MM.1S (cell line): ENCODE measurements around the gene CIRBP.

Source experiments
- DNase-seq: peaks from one replicate; pipeline ENCODE4 v3.0.0-alpha.2; 2015
- H2AFZ ChIP-seq: fragments of 300-600 bp; sonication (generic); 2 replicates; pipeline ENCODE4 v1.6.0; 2016; ENCODE audit warnings: antibody characterized with exemption, low read length
- H3F3A ChIP-seq: fragments of 300-600 bp; sonication (generic); 2 replicates; pipeline ENCODE4 v1.6.1; 2016; ENCODE audit warnings: mild to moderate bottlenecking, antibody characterized with exemption, low read length, moderate library complexity, mixed read lengths; ENCODE audit not compliant: insufficient read depth
- H3K27ac ChIP-seq: fragments of 300-600 bp; sonication (generic); 2 replicates; pipeline ENCODE4 v1.5.1; 2016; ENCODE audit warnings: mild to moderate bottlenecking, low read length
- H3K27me3 ChIP-seq: fragments of 300-600 bp; sonication (generic); replicated peaks from 2 replicates; pipeline ENCODE4 v1.6.0; 2016; ENCODE audit warnings: low read length; ENCODE audit not compliant: insufficient read depth
- H3K36me3 ChIP-seq: fragments of 300-600 bp; sonication (generic); replicated peaks from 2 replicates; pipeline ENCODE4 v1.6.1; 2016; ENCODE audit warnings: mild to moderate bottlenecking, low read length, mixed read lengths; ENCODE audit not compliant: insufficient read depth
- H3K4me1 ChIP-seq: fragments of 300-600 bp; sonication (generic); 2 replicates; pipeline ENCODE4 v1.6.1; 2016; ENCODE audit warnings: low read length, mixed read lengths
- H3K4me2 ChIP-seq: fragments of 300-600 bp; sonication (generic); 2 replicates; pipeline ENCODE4 v1.6.0; 2016; ENCODE audit warnings: low read depth, low read length
- H3K4me3 ChIP-seq: fragments of 300-600 bp; sonication (generic); 2 replicates; pipeline ENCODE4 v1.5.1; 2016; ENCODE audit warnings: low read length, mixed read lengths
- H3K79me2 ChIP-seq: fragments of 300-600 bp; sonication (generic); 2 replicates; pipeline ENCODE4 v1.6.1; 2016; ENCODE audit warnings: mixed run types, low read length, mixed read lengths
- H3K9ac ChIP-seq: fragments of 300-600 bp; sonication (generic); 2 replicates; pipeline ENCODE4 v1.6.1; 2016; ENCODE audit warnings: low read length, mixed read lengths
- H3K9me2 ChIP-seq: fragments of 300-600 bp; sonication (generic); replicated peaks from 2 replicates; pipeline ENCODE4 v1.6.1; 2016; ENCODE audit warnings: mild to moderate bottlenecking, low read length, mixed read lengths; ENCODE audit not compliant: insufficient read depth
- H3K9me3 ChIP-seq: fragments of 300-600 bp; sonication (generic); replicated peaks from 2 replicates; pipeline ENCODE4 v1.6.1; 2016; ENCODE audit warnings: mild to moderate bottlenecking, low read length, mixed read lengths; ENCODE audit not compliant: insufficient read depth
- H4K20me1 ChIP-seq: fragments of 300-600 bp; sonication (generic); 2 replicates; pipeline ENCODE4 v1.6.1; 2016; ENCODE audit warnings: mild to moderate bottlenecking, low read length, moderate library complexity, mixed read lengths; ENCODE audit not compliant: insufficient read depth
- EZH2 ChIP-seq: fragments of 300-600 bp; sonication (generic); optimal IDR thresholded peaks from 2 replicates; pipeline ENCODE3; 2017; ENCODE audit warnings: low read depth, mild to moderate bottlenecking, antibody characterized with exemption, low read length, mixed read lengths
- EZH2phosphoT487 ChIP-seq: fragments of 300-600 bp; sonication (generic); IDR thresholded peaks from 2 replicates; pipeline ENCODE4 v1.6.1; 2018; ENCODE audit warnings: antibody characterized with exemption, low read length
- TF ChIP-seq, protein P1 (sequence below): fragments of 300-600 bp; sonication (generic); IDR thresholded peaks from 2 replicates; pipeline ENCODE4 v1.5.1; 2016; ENCODE audit warnings: antibody characterized with exemption, low read length, mixed read lengths

Gene CIRBP

DNA sequence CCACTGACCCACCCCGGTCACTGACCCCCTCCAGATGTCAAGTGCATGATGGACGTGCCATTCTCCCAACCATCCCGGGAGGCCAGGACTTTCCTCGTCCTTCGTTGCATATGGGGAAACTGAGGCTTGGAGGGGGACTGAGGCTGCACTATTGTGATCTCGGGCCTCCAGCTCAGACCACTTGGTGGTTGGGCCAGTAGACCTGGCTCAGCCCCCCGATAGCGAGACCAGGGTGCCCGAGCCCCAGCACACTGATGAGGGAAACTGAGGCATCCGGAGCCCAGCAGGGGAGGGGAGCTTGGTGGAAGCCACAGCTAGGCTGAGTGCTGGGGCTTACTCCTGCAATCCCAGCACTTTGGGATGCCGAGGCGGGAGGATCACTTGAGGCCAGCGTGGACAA lies 26.9 kb downstream of the CIRBP start:
- peaks cover 97% of the 10 kb centered on the region for H3K27me3 ChIP-seq
- H3K4me1 ChIP-seq = no peaks in the 10 kb centered on the region
- H2AFZ ChIP-seq = no peak overlapping the region
- no peaks in the 10 kb centered on the region for H3K9me2 ChIP-seq
- H3K27ac ChIP-seq = no peak overlapping the region
- no peaks in the 10 kb centered on the region for H3K79me2 ChIP-seq
- no peak overlapping the region for H3K4me2 ChIP-seq
- no peaks in the 10 kb centered on the region for H3K36me3 ChIP-seq
- no peaks in the 10 kb centered on the region for H3K9me3 ChIP-seq
- H4K20me1 ChIP-seq = no peaks in the 10 kb centered on the region
- H3K9ac ChIP-seq = no peak overlapping the region
- DNase-seq = no peak
- H3F3A ChIP-seq = no peaks in the 10 kb centered on the region
- H3K4me3 ChIP-seq = no peak overlapping the region
- no peak for TF ChIP-seq EZH2
- TF ChIP-seq, protein P1, sequence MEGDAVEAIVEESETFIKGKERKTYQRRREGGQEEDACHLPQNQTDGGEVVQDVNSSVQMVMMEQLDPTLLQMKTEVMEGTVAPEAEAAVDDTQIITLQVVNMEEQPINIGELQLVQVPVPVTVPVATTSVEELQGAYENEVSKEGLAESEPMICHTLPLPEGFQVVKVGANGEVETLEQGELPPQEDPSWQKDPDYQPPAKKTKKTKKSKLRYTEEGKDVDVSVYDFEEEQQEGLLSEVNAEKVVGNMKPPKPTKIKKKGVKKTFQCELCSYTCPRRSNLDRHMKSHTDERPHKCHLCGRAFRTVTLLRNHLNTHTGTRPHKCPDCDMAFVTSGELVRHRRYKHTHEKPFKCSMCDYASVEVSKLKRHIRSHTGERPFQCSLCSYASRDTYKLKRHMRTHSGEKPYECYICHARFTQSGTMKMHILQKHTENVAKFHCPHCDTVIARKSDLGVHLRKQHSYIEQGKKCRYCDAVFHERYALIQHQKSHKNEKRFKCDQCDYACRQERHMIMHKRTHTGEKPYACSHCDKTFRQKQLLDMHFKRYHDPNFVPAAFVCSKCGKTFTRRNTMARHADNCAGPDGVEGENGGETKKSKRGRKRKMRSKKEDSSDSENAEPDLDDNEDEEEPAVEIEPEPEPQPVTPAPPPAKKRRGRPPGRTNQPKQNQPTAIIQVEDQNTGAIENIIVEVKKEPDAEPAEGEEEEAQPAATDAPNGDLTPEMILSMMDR = no peak
- no peak for TF ChIP-seq EZH2phosphoT487

DNA sequence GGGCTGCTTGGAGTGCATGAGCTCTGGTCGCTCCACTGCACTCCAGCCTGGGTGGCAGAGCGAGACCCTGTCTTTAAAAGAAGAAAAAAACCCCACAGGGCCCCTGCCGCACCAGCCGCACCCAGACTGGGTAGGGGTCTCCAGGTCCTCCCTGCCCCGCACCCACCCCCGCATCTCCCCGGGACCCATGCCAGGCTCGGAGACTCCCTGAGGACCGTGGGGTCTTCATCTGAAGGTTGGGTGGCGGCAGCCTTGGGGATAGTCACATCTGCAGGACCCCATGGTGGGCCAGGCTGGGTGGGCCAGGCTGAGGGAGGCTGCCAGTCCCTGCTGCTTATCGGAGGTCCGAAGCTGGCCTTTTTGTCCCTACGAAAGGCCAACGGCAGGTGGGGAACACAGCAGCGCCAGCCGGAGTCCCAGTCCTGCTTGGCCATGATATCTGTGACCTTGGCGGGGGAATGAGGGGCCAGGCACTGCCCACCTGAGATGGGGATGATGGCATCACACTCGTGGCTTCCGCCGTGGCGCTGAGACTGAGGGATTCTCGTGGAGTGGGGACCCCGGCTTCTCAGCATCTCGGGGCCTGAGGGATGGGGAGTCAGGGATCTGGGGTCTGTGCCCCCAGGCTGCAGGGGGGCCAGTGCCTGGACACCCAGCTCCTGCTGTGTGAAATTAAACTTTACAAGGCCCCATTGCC lies 27.6 kb downstream of the CIRBP start:
- Histone ChIP-seq H4K20me1 (no peaks in the 10 kb centered on the region), H3K4me3 (no peak overlapping the region), H2AFZ (no peak overlapping the region), H3F3A (no peaks in the 10 kb centered on the region), H3K4me1 (no peaks in the 10 kb centered on the region), H3K79me2 (no peaks in the 10 kb centered on the region), H3K9me2 (no peaks in the 10 kb centered on the region), H3K9me3 (no peaks in the 10 kb centered on the region), H3K27me3 (peaks cover 97% of the 10 kb centered on the region), H3K4me2 (no peak overlapping the region), H3K27ac (no peak overlapping the region), H3K9ac (no peak overlapping the region), H3K36me3 (no peaks in the 10 kb centered on the region)
- no peak for DNase-seq
- TF ChIP-seq EZH2 (no peak), EZH2phosphoT487 (no peak)
- TF ChIP-seq, protein P1 = no peak

DNA sequence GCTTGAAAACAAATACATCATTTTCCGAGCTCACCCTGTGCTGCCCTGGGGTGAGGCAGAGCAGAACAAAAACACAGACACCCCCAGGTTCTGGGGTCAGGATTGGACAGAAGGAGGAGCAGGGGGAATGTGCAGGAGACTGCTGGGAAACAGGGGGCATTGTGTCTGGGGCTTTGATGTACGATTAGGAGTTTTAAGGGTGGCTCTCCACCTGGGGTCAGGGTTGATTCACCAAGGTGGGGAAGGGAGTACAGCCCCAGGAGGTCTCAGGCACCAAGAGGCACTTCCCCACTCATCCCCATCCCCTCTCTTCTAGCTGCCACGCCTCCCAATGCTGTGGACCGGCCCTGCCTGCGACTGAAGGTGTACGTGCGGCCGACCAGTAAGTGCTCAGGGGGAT lies 29.1 kb downstream of the CIRBP start:
- Histone ChIP-seq H3K4me1 (no peaks in the 10 kb centered on the region), H3K9ac (no peak overlapping the region), H3K36me3 (no peaks in the 10 kb centered on the region), H2AFZ (no peak overlapping the region), H3K4me2 (no peak overlapping the region), H3K9me2 (no peaks in the 10 kb centered on the region), H3K79me2 (no peaks in the 10 kb centered on the region), H3K4me3 (no peak overlapping the region), H3K9me3 (no peaks in the 10 kb centered on the region), H3K27ac (no peak overlapping the region), H4K20me1 (no peaks in the 10 kb centered on the region), H3K27me3 (peaks cover 97% of the 10 kb centered on the region), H3F3A (no peaks in the 10 kb centered on the region)
- no peak for DNase-seq
- TF ChIP-seq, protein P1 = no peak
